ENCODE results near the gene NOVA1. TPM values are rescaled to one million over a fixed set of nuclear protein-coding genes. Genes with fewer than 3 reads are reported as not detected.

NOVA1 gene
- total and polyA plus RNA-seq, 5 donors from 2014 or later = 0.39 TPM; not detected in 4

GRCh38 chr14:26429205-26429604, 168.6 kb downstream of the NOVA1 start:
- Histone ChIP-seq H3K27ac (ENCODE audit: insufficient read depth, low read length, poor library complexity, severe bottlenecking) (no peak overlapping the region), H3K36me3 (ENCODE audit: control insufficient read depth, insufficient read depth, low read length) (no peaks in the 10 kb centered on the region), H3K4me3 (ENCODE audit: low read depth, low read length) (no peak overlapping the region), H3K9me3 (ENCODE audit: control insufficient read depth in 2 of 2, low read length in 2 of 2) (no peaks in the 10 kb centered on the region), H3K4me1 (ENCODE audit: control insufficient read depth, insufficient read depth, low read length, poor library complexity, severe bottlenecking) (no peaks in the 10 kb centered on the region), H3K27me3 (ENCODE audit: control insufficient read depth, insufficient read depth, low read length) (no peaks in the 10 kb centered on the region)
- no peak for ATAC-seq (ENCODE audit: low read depth in 2 of 2)
- DNase-seq = no peak
- Mint-ChIP-seq H3K9me3 (peaks cover 0 to 21% (median 5%) of the 10 kb centered on the region in 7 donors), H3K27ac (no peak overlapping the region), H3K4me3 (no peak overlapping the region), H3K4me1 (no peaks in the 10 kb centered on the region), H3K36me3 (no peaks in the 10 kb centered on the region), H3K27me3 (no peaks in the 10 kb centered on the region)

- Mint-ChIP-seq H3K9me3 (peaks cover 5 to 29% (median 8%) of the 10 kb centered on the region in 7 donors), H3K36me3 (no peaks in the 10 kb centered on the region), H3K4me3 (no peak overlapping the region), H3K4me1 (no peaks in the 10 kb centered on the region), H3K27me3 (no peaks in the 10 kb centered on the region), H3K27ac (no peak overlapping the region)
- DNase-seq (no peak), ATAC-seq (ENCODE audit: low read depth in 2 of 2) (no peak)
- H3K27me3 ChIP-seq (ENCODE audit: control insufficient read depth, insufficient read depth, low read length) = no peaks in the 10 kb centered on the region
- no peak overlapping the region for H3K4me3 ChIP-seq (ENCODE audit: low read depth, low read length)
- H3K36me3 ChIP-seq (ENCODE audit: control insufficient read depth, insufficient read depth, low read length) = no peaks in the 10 kb centered on the region
- H3K9me3 ChIP-seq (ENCODE audit: control insufficient read depth in 2 of 2, low read length in 2 of 2) = no peaks in the 10 kb centered on the region
- H3K4me1 ChIP-seq (ENCODE audit: control insufficient read depth, insufficient read depth, low read length, poor library complexity, severe bottlenecking) = no peaks in the 10 kb centered on the region
- H3K27ac ChIP-seq (ENCODE audit: insufficient read depth, low read length, poor library complexity, severe bottlenecking) = no peak overlapping the region
Observed at GRCh38 chr14:26427097-26427496, 170.7 kb downstream of the NOVA1 start.

GRCh38 chr14:26424537-26424936, 173.3 kb downstream of the NOVA1 start:
- no peaks in the 10 kb centered on the region for H3K27me3 ChIP-seq (ENCODE audit: control insufficient read depth, insufficient read depth, low read length)
- H3K9me3 ChIP-seq (ENCODE audit: control insufficient read depth in 2 of 2, low read length in 2 of 2) = peaks cover 0 to 3% of the 10 kb centered on the region in 2 experiments
- Mint-ChIP-seq H3K27me3 (no peaks in the 10 kb centered on the region), H3K27ac (no peak overlapping the region), H3K4me1 (no peaks in the 10 kb centered on the region), H3K36me3 (no peaks in the 10 kb centered on the region), H3K4me3 (no peak overlapping the region), H3K9me3 (peaks cover 3 to 30% (median 11%) of the 10 kb centered on the region in 7 donors)
- H3K4me3 ChIP-seq (ENCODE audit: low read depth, low read length) = no peak overlapping the region
- no peaks in the 10 kb centered on the region for H3K4me1 ChIP-seq (ENCODE audit: control insufficient read depth, insufficient read depth, low read length, poor library complexity, severe bottlenecking)
- H3K27ac ChIP-seq (ENCODE audit: insufficient read depth, low read length, poor library complexity, severe bottlenecking) = no peak overlapping the region
- ATAC-seq (ENCODE audit: low read depth in 2 of 2) (no peak), DNase-seq (no peak)
- H3K36me3 ChIP-seq (ENCODE audit: control insufficient read depth, insufficient read depth, low read length) = no peaks in the 10 kb centered on the region

- H3K27me3 Mint-ChIP-seq = no peaks in the 10 kb centered on the region
- peaks cover 8 to 10% of the 10 kb centered on the region in 2 experiments for H3K9me3 ChIP-seq (ENCODE audit: control insufficient read depth in 2 of 2, low read length in 2 of 2)
- DNase-seq (no peak), ATAC-seq (ENCODE audit: low read depth in 2 of 2) (no peak)
- no peaks in the 10 kb centered on the region for H3K27me3 ChIP-seq (ENCODE audit: control insufficient read depth, insufficient read depth, low read length)
- H3K4me1 Mint-ChIP-seq = no peaks in the 10 kb centered on the region
- H3K4me3 Mint-ChIP-seq = no peak overlapping the region
- no peaks in the 10 kb centered on the region for H3K36me3 ChIP-seq (ENCODE audit: control insufficient read depth, insufficient read depth, low read length)
- H3K9me3 Mint-ChIP-seq = peaks cover 8 to 41% (median 16%) of the 10 kb centered on the region in 7 donors
- no peak overlapping the region for H3K27ac Mint-ChIP-seq
- H3K27ac ChIP-seq (ENCODE audit: insufficient read depth, low read length, poor library complexity, severe bottlenecking) = no peak overlapping the region
- no peaks in the 10 kb centered on the region for H3K4me1 ChIP-seq (ENCODE audit: control insufficient read depth, insufficient read depth, low read length, poor library complexity, severe bottlenecking)
- H3K4me3 ChIP-seq (ENCODE audit: low read depth, low read length) = no peak overlapping the region
- no peaks in the 10 kb centered on the region for H3K36me3 Mint-ChIP-seq
Observed at GRCh38 chr14:26415618-26416123, 182.2 kb downstream of the NOVA1 start.

GRCh38 chr14:26414926-26415325, 182.9 kb downstream of the NOVA1 start:
- H3K27ac ChIP-seq (ENCODE audit: insufficient read depth, low read length, poor library complexity, severe bottlenecking) = no peak overlapping the region
- no peaks in the 10 kb centered on the region for H3K36me3 ChIP-seq (ENCODE audit: control insufficient read depth, insufficient read depth, low read length)
- H3K9me3 Mint-ChIP-seq = peaks cover 4 to 45% (median 14%) of the 10 kb centered on the region in 7 donors
- no peaks in the 10 kb centered on the region for H3K27me3 Mint-ChIP-seq
- H3K4me1 Mint-ChIP-seq = no peaks in the 10 kb centered on the region
- H3K4me3 ChIP-seq (ENCODE audit: low read depth, low read length) = no peak overlapping the region
- H3K27ac Mint-ChIP-seq = no peak overlapping the region
- ATAC-seq (ENCODE audit: low read depth in 2 of 2) (no peak), DNase-seq (no peak)
- no peak overlapping the region for H3K4me3 Mint-ChIP-seq
- H3K4me1 ChIP-seq (ENCODE audit: control insufficient read depth, insufficient read depth, low read length, poor library complexity, severe bottlenecking) = no peaks in the 10 kb centered on the region
- H3K9me3 ChIP-seq (ENCODE audit: control insufficient read depth in 2 of 2, low read length in 2 of 2) = peaks cover 8 to 10% of the 10 kb centered on the region in 2 experiments
- no peaks in the 10 kb centered on the region for H3K27me3 ChIP-seq (ENCODE audit: control insufficient read depth, insufficient read depth, low read length)
- H3K36me3 Mint-ChIP-seq = no peaks in the 10 kb centered on the region

GRCh38 chr14:26414103-26414502, 183.7 kb downstream of the NOVA1 start:
- no peaks in the 10 kb centered on the region for H3K27me3 ChIP-seq (ENCODE audit: control insufficient read depth, insufficient read depth, low read length)
- no peak overlapping the region for H3K4me3 ChIP-seq (ENCODE audit: low read depth, low read length)
- no peaks in the 10 kb centered on the region for H3K4me1 ChIP-seq (ENCODE audit: control insufficient read depth, insufficient read depth, low read length, poor library complexity, severe bottlenecking)
- H3K9me3 Mint-ChIP-seq = peaks cover 3 to 42% (median 12%) of the 10 kb centered on the region in 7 donors
- no peak for ATAC-seq (ENCODE audit: low read depth in 2 of 2)
- H3K27me3 Mint-ChIP-seq = no peaks in the 10 kb centered on the region
- no peaks in the 10 kb centered on the region for H3K36me3 Mint-ChIP-seq
- H3K27ac Mint-ChIP-seq = no peak overlapping the region
- H3K9me3 ChIP-seq (ENCODE audit: control insufficient read depth in 2 of 2, low read length in 2 of 2) = peaks cover 5 to 8% of the 10 kb centered on the region in 2 experiments
- no peak overlapping the region for H3K4me3 Mint-ChIP-seq
- H3K4me1 Mint-ChIP-seq = no peaks in the 10 kb centered on the region
- DNase-seq = no peak
- no peaks in the 10 kb centered on the region for H3K36me3 ChIP-seq (ENCODE audit: control insufficient read depth, insufficient read depth, low read length)
- H3K27ac ChIP-seq (ENCODE audit: insufficient read depth, low read length, poor library complexity, severe bottlenecking) = no peak overlapping the region

- Mint-ChIP-seq H3K36me3 (no peaks in the 10 kb centered on the region), H3K27ac (no peak overlapping the region), H3K4me3 (no peak overlapping the region), H3K27me3 (no peaks in the 10 kb centered on the region), H3K9me3 (peaks cover 1 to 46% (median 10%) of the 10 kb centered on the region in 7 donors), H3K4me1 (no peaks in the 10 kb centered on the region)
- Histone ChIP-seq H3K27me3 (ENCODE audit: control insufficient read depth, insufficient read depth, low read length) (no peaks in the 10 kb centered on the region), H3K4me3 (ENCODE audit: low read depth, low read length) (no peak overlapping the region), H3K9me3 (ENCODE audit: control insufficient read depth in 2 of 2, low read length in 2 of 2) (peaks cover 5 to 8% of the 10 kb centered on the region in 2 experiments), H3K4me1 (ENCODE audit: control insufficient read depth, insufficient read depth, low read length, poor library complexity, severe bottlenecking) (no peaks in the 10 kb centered on the region), H3K27ac (ENCODE audit: insufficient read depth, low read length, poor library complexity, severe bottlenecking) (no peak overlapping the region), H3K36me3 (ENCODE audit: control insufficient read depth, insufficient read depth, low read length) (no peaks in the 10 kb centered on the region)
- DNase-seq = no peak
- ATAC-seq (ENCODE audit: low read depth in 2 of 2) = no peak
Observed at GRCh38 chr14:26412421-26412820, 185.4 kb downstream of the NOVA1 start.

- H3K4me1 Mint-ChIP-seq = no peaks in the 10 kb centered on the region
- H3K27ac Mint-ChIP-seq = no peak overlapping the region
- DNase-seq (no peak), ATAC-seq (ENCODE audit: low read depth in 2 of 2) (no peak)
- H3K36me3 Mint-ChIP-seq = no peaks in the 10 kb centered on the region
- no peaks in the 10 kb centered on the region for H3K27me3 Mint-ChIP-seq
- peaks cover 3 to 5% of the 10 kb centered on the region in 2 experiments for H3K9me3 ChIP-seq (ENCODE audit: control insufficient read depth in 2 of 2, low read length in 2 of 2)
- no peak overlapping the region for H3K27ac ChIP-seq (ENCODE audit: insufficient read depth, low read length, poor library complexity, severe bottlenecking)
- H3K27me3 ChIP-seq (ENCODE audit: control insufficient read depth, insufficient read depth, low read length) = no peaks in the 10 kb centered on the region
- no peaks in the 10 kb centered on the region for H3K4me1 ChIP-seq (ENCODE audit: control insufficient read depth, insufficient read depth, low read length, poor library complexity, severe bottlenecking)
- peaks cover 1 to 43% (median 9%) of the 10 kb centered on the region in 7 donors for H3K9me3 Mint-ChIP-seq
- no peak overlapping the region for H3K4me3 ChIP-seq (ENCODE audit: low read depth, low read length)
- H3K4me3 Mint-ChIP-seq = no peak overlapping the region
- H3K36me3 ChIP-seq (ENCODE audit: control insufficient read depth, insufficient read depth, low read length) = no peaks in the 10 kb centered on the region
Observed at GRCh38 chr14:26410189-26410685, 187.6 kb downstream of the NOVA1 start.
